Naive thymus-derived CD8-positive, alpha-beta T cell (primary cell): ENCODE measurements around the gene C18orf54. TPM values are rescaled to one million over a fixed set of nuclear protein-coding genes. Genes with fewer than 3 reads are reported as not detected.
"Not testable (repeated sequence)": the region's sequence is repeated elsewhere in the genome, so short reads cannot be mapped to it uniquely, and the experiment has no call there.

ENCODE experiments used
- ATAC-seq, 2 donors: fragments of 150-1000 bp; cut with Tn5 transposase in 1 of 2; sonication (Bioruptor Pico), chemical (Tn5 transposase) in 1 of 2; 1 replicate in 1 of 2; 2 replicates in 1 of 2; pipeline ENCODE4 v1.10.0; 2021; ENCODE audit warnings: mild to moderate bottlenecking in 2 of 2, moderate library complexity in 2 of 2
- POLR2A ChIA-PET: fragments of 350-600 bp; sonication (Branson Sonifier 250); formaldehyde crosslinking; loops from one replicate; lab custom pipeline; 2021; ENCODE audit warnings: antibody characterized with exemption; lab: Charles Lee
- DNase-seq, 10 donors: peaks; one replicate each; pipeline versions ENCODE4 v3.0.0 to v3.0.0-alpha.2; 2020 to 2022
- H3K27ac Mint-ChIP-seq, 10 donors: one replicate each; pipeline ENCODE4 v1.8.0; 2020 to 2022; ENCODE audit warnings: mild to moderate bottlenecking in 10 of 10, mixed read lengths in 10 of 10, moderate library complexity in 4 of 10, inconsistent platforms in 1 of 10
- H3K27me3 Mint-ChIP-seq, 5 donors: one replicate each; pipeline ENCODE4 v1.8.0; 2021 to 2022; ENCODE audit warnings: mixed read lengths in 5 of 5
- H3K36me3 Mint-ChIP-seq, 3 donors: one replicate each; pipeline ENCODE4 v1.8.0; 2020 to 2022; ENCODE audit warnings: mixed read lengths in 3 of 3, mild to moderate bottlenecking in 2 of 3, inconsistent platforms in 1 of 3
- H3K4me1 Mint-ChIP-seq, 4 donors: one replicate each; pipeline ENCODE4 v1.8.0; 2021 to 2022; ENCODE audit warnings: mixed read lengths in 4 of 4
- H3K4me3 Mint-ChIP-seq, 10 donors: one replicate each; pipeline ENCODE4 v1.8.0; 2020 to 2022; ENCODE audit warnings: mild to moderate bottlenecking in 10 of 10, mixed read lengths in 10 of 10, moderate library complexity in 6 of 10, inconsistent platforms in 1 of 10
- H3K9me3 Mint-ChIP-seq, 9 donors: one replicate each; pipeline ENCODE4 v1.8.0; 2020 to 2022; ENCODE audit warnings: mixed read lengths in 9 of 9, mild to moderate bottlenecking in 3 of 9, inconsistent platforms in 1 of 9, moderate library complexity in 1 of 9
- polyA plus RNA-seq, 3 donors: library from polyadenylated mRNA; unstranded; fragments of 300-500 nt; fragmentation: Illumina TruSeq; gene quantifications; one replicate each; pipeline ENCODE4 v1.2.3, GENCODE V29; 2021
- total RNA-seq, 8 experiments: library from RNA in 2 of 8; stranded (reverse) in 2 of 8; gene quantifications; one replicate each; pipeline ENCODE4 v1.2.3 and lab custom pipeline; 2021 to 2026

Gene C18orf54
- total RNA-seq (1 to 10 TPM; 3.8 to 4.2 TPM), polyA plus RNA-seq (1 to 10 TPM in 2 of 3 donors, under 1 TPM in 1; 0.98 to 1.3 (median 1.2) TPM), total RNA-seq (lab: John Stamatoyannopoulos, UW) (0 to 6.0 (median 1.2) reads per million in 6 experiments)

DNA sequence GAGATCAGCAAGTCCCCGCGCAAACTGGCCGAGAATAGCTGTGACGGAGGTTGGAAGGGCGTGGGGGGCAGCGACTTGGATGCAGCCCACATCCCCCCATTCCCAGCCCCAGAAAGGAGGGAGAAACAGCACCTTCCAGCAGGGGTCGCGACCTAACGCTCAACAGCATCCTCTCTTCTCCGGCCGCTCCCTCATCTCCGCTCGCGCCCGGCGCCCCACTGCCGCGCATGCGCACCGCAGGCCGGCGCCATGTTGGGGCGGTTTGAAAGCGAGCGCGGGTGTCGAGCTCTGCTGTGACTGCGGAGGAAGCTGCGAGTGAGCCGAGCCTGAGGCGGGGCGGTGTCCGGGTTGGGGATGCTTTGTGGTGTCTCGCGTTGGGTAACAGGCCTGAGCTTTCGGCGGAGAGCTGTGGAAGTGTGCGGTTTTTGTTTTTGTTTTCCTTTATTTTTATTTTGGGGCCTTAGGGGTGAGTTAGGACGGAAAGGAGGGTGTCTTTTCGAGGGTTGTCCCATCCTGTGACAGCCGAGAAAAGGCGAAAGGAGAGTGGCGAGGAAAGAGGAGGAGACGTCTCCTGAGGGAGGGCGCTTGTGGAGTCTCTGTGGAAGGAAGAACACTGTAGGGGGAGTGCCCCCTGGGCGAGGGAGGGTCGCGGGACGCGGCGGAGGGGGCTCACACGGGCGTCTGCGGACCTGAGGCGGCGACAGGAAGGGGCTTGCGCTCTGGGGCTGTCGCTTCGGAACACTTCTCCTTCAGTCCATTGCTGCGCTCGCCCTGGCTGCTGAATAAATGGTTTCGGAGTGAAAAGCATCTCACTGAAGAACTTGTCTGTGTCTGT, at the start of gene C18orf54, which contains the start of gene STARD6:
Gene C18orf54 (plus strand): TSS at position 247 of the 835 bp plus-strand sequence. CDS start 2,667 bp downstream, outside the sequence.
Gene STARD6 (minus strand): TSS at position 199 of the 835 bp plus-strand sequence. CDS start 3,285 bp downstream, outside the sequence.
- POLR2A ChIA-PET = interaction anchor here (0.6 to 2.2 kb wide), 4 partner anchors 87 to 225 kb away, joined by 3 to 15 read pairs (median 7); partner anchors contain the start of genes MBD2 and POLI
- Mint-ChIP-seq H3K27me3 (peaks cover 0 to 4% (median 0%) of the 10 kb centered on the region in 5 donors), H3K9me3 (no peaks in the 10 kb centered on the region), H3K27ac (peak within 1 kb of the TSS; percentile 86 to 99 (median 96)), H3K4me3 (peak within 1 kb of the TSS; percentile 93 to 100 (median 99)), H3K36me3 (peaks cover 0 to 4% (median 4%) of the 10 kb centered on the region in 3 donors), H3K4me1 (peaks cover 9 to 21% (median 16%) of the 10 kb centered on the region in 4 donors)
- ATAC-seq = peak; percentile 93 to 94
- DNase-seq = peak; percentile 84 to 93 (median 88)

DNA sequence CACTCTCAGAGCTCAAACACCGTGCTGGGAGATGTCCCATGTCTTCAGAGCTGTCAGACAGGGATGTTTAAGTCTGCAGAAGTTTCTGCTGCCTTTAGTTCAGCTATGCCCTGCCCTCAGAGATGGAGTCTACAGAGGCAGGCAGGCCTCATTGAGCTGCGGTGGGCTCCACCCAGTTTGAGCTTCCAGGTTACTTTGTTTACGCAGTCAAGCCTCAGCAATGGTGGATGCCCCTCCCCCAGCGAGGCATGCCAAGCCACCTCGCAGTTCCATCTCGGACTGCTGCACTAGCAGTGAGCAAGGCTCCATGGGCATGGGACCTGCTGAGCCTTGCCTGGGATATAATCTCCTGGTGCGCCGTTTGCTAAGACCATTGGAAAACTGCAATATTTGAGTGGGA, 48.1 kb upstream of the C18orf54 start:
- peaks cover 0 to 10% (median 0%) of the 10 kb centered on the region in 9 donors for H3K9me3 Mint-ChIP-seq

DNA sequence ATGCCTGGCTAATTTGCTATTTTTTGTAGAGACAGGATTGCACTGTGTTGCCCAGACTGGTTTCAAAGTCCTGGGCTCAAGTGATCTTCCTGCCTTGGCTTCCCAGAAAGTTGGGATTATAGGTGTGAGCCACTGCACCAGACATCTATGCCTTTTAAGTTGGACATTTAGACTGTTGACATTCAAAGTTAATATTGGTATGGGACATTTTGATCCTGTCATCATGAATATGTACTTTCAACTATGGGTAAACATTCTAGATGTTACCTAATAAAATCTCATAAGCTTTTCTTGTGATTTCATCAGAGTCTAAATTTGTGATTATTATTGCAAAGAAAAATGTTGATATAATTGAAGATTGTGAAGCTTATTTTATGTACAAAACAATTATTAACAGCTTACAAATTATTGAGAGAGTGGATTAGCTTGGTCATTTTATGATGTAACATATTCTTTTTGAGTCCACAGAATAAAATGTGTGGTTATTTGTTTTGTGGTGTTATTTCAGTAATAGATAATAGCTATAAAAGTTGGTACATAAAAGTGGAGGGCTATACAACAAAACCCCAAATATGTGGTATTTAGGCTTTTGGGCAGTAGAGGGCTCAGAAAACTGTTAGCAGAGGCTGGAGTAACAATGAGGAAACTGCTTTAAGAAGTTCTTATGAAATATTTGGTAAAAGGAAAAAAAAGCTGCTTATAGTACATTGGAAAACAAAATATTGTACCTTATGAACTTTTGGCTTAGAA, 41.5 kb upstream of the C18orf54 start:
- Mint-ChIP-seq H3K27me3 (peaks cover 2 to 23% (median 9%) of the 10 kb centered on the region in 5 donors), H3K4me3 (no peak overlapping the region), H3K4me1 (no peaks in the 10 kb centered on the region), H3K9me3 (peaks cover 0 to 1% (median 0%) of the 10 kb centered on the region in 9 donors), H3K27ac (no peak overlapping the region), H3K36me3 (no peaks in the 10 kb centered on the region)
- POLR2A ChIA-PET = no interaction called here
- no peak for DNase-seq
- ATAC-seq = no peak

More for the DNA sequence above, 48.1 kb upstream of the C18orf54 start:
- H3K4me1 Mint-ChIP-seq, H3K27ac Mint-ChIP-seq, H3K4me3 Mint-ChIP-seq, DNase-seq, H3K36me3 Mint-ChIP-seq, ATAC-seq, POLR2A ChIA-PET: not testable (repeated sequence)
- H3K27me3 Mint-ChIP-seq = peaks cover 0 to 26% (median 9%) of the 10 kb centered on the region in 5 donors

DNA sequence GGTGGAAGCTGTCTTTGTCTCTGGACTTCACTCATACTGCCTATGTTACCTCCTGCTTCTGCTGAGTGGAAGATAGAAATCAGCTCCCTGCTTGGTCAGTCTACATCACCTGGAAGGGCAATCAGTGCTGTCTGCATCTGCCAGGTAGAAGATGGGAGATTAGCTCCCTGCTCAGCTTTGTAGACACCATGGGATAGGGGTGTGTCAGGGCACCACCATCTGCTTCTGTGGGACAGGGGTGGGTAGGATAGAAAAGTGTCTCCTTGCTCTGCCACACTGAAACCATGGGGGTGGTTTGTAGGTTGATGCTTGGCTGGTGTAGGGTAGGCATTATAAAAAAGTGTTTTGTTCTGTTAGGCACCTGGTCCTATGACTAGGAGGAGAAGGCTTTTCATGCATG, 34.1 kb upstream of the C18orf54 start:
- H3K4me3 Mint-ChIP-seq = no peak overlapping the region
- POLR2A ChIA-PET = no interaction called here
- no peaks in the 10 kb centered on the region for H3K36me3 Mint-ChIP-seq
- H3K27ac Mint-ChIP-seq = no peak overlapping the region
- peaks cover 2 to 9% (median 8%) of the 10 kb centered on the region in 5 donors for H3K27me3 Mint-ChIP-seq
- no peaks in the 10 kb centered on the region for H3K4me1 Mint-ChIP-seq
- DNase-seq = no peak
- no peaks in the 10 kb centered on the region for H3K9me3 Mint-ChIP-seq
- ATAC-seq = no peak

DNA sequence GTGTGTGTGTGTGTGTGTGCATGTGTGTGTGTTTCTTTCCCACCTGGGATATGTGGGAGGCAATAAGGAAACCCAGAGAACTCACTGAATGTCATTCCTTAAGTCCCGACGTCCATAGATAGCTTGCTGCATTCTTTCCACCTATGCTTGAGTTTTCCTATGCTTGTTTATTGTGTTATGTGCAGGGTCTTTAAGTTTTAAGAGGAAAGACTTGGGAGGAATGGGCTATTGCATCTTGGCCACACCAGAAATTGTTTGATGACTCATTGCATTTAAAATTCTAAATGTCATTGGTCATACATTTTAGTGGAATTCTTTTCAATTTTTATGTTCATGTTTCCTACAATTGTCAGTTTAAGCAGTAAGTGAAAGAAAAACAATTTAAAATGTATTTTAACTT, 33.7 kb upstream of the C18orf54 start:
- H3K4me3 Mint-ChIP-seq = no peak overlapping the region
- H3K9me3 Mint-ChIP-seq = no peaks in the 10 kb centered on the region
- ATAC-seq (no peak), DNase-seq (no peak)
- no peaks in the 10 kb centered on the region for H3K36me3 Mint-ChIP-seq
- POLR2A ChIA-PET = no interaction called here
- H3K4me1 Mint-ChIP-seq = no peaks in the 10 kb centered on the region
- peaks cover 1 to 8% (median 4%) of the 10 kb centered on the region in 5 donors for H3K27me3 Mint-ChIP-seq
- no peak overlapping the region for H3K27ac Mint-ChIP-seq

DNA sequence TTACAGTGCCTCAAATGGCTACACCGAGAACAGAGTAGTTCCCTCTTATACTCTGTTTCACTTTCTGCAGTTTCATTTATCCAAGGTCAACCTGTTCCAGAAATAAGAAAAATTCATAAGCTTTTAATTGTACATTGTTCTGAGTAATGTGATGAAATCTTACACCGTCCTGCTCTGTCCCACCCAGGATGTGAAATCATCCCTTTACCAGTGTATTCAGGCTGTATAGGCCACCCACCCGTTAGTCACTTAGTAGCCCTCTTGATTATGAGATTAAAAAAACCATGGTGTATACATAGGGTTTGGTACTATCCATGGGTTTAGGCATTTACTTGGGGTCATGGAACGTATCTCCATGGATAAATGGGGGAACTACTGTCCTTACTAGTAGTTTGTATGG, 29.9 kb upstream of the C18orf54 start:
- Mint-ChIP-seq H3K36me3 (no peaks in the 10 kb centered on the region), H3K4me1 (no peaks in the 10 kb centered on the region), H3K27ac (no peak overlapping the region), H3K27me3 (peaks cover 0 to 8% (median 1%) of the 10 kb centered on the region in 5 donors), H3K9me3 (no peaks in the 10 kb centered on the region), H3K4me3 (no peak overlapping the region)
- DNase-seq = no peak
- POLR2A ChIA-PET = no interaction called here
- no peak for ATAC-seq

DNA sequence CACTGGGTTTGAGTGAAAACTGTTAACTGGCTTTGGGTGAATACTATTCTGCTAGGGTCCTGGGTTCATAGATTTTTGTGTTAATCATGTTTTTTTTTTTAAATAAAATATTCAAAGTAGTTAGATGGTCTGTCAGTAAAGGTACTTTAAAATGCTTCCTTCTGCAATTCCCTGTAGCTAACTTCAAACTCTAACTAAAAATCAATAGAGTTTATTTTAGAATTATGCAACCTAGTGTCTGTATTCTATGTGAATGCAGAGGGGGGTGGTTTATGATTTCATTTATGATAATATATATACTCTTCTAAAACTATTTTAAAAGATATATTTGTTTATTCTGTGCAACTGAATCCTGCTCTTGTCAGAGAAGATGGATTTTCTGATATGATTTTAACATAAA, 27.9 kb upstream of the C18orf54 start:
- DNase-seq (no peak), ATAC-seq (no peak)
- no peaks in the 10 kb centered on the region for H3K4me1 Mint-ChIP-seq
- peaks cover 0 to 9% (median 4%) of the 10 kb centered on the region in 5 donors for H3K27me3 Mint-ChIP-seq
- no peaks in the 10 kb centered on the region for H3K9me3 Mint-ChIP-seq
- no peak overlapping the region for H3K4me3 Mint-ChIP-seq
- POLR2A ChIA-PET = no interaction called here
- no peaks in the 10 kb centered on the region for H3K36me3 Mint-ChIP-seq
- H3K27ac Mint-ChIP-seq = no peak overlapping the region

DNA sequence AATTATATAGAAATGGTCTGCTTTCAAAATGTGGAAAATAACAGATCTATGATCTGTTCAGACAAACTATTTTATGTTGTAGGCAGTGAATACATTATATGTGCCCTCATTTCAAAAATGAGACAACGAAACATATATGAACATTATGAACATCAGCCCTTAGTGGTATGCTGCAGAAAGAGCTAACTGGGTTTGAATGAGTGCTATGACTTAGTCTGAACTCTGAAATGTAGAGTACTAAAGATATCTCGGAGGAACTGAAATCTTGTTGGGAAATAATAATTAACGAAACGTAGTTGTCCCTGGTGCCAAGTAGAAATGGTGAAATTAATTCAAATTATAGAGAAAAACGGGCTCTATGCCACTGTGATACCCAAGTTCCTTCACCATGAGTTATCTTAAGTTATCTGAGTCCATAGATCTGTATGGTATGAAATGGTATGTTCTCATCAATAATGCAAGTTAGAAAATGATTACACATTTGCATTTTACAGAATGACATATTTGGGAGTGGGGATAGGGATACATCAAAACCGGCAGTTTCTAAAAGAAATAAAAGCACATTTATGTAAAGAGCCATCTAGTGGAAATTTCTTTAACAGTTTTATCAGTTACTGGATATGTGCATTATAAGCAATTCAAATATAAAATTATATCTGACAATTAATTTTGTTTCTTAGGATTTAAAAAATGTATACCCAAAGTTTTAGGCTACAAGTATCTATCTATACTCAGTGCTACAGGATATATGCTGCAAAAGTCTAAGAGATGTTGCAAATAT, 26.7 kb upstream of the C18orf54 start:
- DNase-seq = no peak
- Mint-ChIP-seq H3K4me1 (no peaks in the 10 kb centered on the region), H3K27me3 (peaks cover 6 to 15% (median 12%) of the 10 kb centered on the region in 5 donors), H3K4me3 (no peak overlapping the region), H3K36me3 (no peaks in the 10 kb centered on the region), H3K9me3 (no peaks in the 10 kb centered on the region), H3K27ac (no peak overlapping the region)
- POLR2A ChIA-PET = no interaction called here
- no peak for ATAC-seq

DNA sequence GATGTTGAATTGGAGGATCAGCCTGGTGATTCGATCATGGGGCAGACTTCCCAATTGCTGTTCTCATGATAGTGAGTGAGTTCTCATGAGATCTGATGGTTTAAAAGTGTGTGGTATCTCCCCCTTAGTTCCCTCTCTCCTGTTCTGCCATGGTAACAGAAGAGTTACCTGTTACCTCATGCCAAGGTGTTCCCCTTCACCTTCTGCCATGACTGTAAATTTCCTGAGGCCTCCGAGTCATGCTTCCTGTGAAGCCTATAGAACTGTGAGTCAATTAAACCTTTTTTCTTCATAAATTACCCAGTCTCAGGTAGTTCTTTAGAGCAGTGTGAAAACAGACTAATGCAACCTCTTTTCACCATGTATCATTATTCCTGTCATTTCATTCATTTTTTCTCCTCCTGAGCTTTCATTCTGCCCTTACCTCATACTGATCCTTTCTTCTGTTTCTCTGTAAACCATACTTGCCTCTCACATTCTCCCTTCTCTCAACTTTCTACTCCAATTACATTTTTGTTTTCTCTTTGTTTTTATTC, 22.0 kb upstream of the C18orf54 start:
- DNase-seq = no peak
- Mint-ChIP-seq H3K27me3 (peaks cover 12 to 17% (median 15%) of the 10 kb centered on the region in 5 donors), H3K4me3 (no peak overlapping the region), H3K27ac (no peak overlapping the region), H3K36me3 (no peaks in the 10 kb centered on the region), H3K9me3 (peaks cover 0 to 18% (median 0%) of the 10 kb centered on the region in 9 donors), H3K4me1 (no peaks in the 10 kb centered on the region)
- no peak for ATAC-seq
- POLR2A ChIA-PET = no interaction called here

DNA sequence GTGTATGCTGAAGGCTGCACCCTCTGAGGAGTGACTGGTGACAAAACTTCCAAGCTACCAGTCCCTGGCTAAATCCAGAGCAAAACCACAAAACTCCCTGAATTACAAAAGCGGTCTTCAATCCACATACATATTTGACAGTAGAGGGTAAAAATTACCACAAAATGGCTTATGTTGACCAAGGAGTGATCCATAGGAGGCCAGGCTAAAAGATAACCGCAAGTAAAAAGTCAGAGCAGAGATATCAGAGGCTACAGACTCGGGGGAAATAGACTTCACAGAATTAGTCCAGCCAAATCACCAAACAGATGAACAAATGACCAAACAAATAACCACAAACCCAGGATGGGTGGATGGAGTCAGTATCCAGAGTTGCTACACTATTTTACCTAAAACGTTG, 19.5 kb upstream of the C18orf54 start:
- POLR2A ChIA-PET = no interaction called here
- Mint-ChIP-seq H3K27me3 (peaks cover 9 to 17% (median 15%) of the 10 kb centered on the region in 5 donors), H3K4me1 (no peaks in the 10 kb centered on the region), H3K27ac (no peak overlapping the region), H3K36me3 (peaks cover 0 to 4% (median 0%) of the 10 kb centered on the region in 3 donors), H3K9me3 (peaks cover 0 to 24% (median 2%) of the 10 kb centered on the region in 9 donors), H3K4me3 (no peak overlapping the region)
- DNase-seq (no peak), ATAC-seq (no peak)

DNA sequence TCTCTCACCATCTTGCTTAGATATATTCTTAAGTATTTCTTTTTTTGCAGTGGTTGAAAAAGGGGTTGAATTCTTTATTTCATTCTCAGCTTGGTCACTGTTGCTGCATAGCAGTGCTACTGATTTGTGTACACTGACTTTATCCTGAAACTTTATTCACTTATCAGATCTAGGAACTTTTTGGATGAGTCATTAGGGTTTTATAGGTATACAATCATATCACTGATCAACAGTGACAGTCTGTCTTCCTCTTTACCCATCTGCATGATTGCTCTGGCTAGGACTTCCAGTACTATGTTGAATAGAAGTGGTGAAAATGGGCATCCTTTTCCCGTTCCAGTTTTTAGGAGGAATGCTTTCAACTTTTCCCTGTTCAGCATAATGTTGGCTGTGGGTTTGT, 6.5 kb upstream of the C18orf54 start:
- POLR2A ChIA-PET = no interaction called here
- Mint-ChIP-seq H3K36me3 (peaks cover 0 to 4% (median 0%) of the 10 kb centered on the region in 3 donors), H3K27ac (no peak overlapping the region), H3K27me3 (peaks cover 17 to 34% (median 20%) of the 10 kb centered on the region in 5 donors), H3K4me3 (no peak overlapping the region), H3K9me3 (peaks cover 0 to 4% (median 0%) of the 10 kb centered on the region in 9 donors), H3K4me1 (no peaks in the 10 kb centered on the region)
- DNase-seq (no peak), ATAC-seq (no peak)
